ENCODE results near the gene BLZF1.

The BLZF1 gene, protein sequence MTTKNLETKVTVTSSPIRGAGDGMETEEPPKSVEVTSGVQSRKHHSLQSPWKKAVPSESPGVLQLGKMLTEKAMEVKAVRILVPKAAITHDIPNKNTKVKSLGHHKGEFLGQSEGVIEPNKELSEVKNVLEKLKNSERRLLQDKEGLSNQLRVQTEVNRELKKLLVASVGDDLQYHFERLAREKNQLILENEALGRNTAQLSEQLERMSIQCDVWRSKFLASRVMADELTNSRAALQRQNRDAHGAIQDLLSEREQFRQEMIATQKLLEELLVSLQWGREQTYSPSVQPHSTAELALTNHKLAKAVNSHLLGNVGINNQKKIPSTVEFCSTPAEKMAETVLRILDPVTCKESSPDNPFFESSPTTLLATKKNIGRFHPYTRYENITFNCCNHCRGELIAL

DNA sequence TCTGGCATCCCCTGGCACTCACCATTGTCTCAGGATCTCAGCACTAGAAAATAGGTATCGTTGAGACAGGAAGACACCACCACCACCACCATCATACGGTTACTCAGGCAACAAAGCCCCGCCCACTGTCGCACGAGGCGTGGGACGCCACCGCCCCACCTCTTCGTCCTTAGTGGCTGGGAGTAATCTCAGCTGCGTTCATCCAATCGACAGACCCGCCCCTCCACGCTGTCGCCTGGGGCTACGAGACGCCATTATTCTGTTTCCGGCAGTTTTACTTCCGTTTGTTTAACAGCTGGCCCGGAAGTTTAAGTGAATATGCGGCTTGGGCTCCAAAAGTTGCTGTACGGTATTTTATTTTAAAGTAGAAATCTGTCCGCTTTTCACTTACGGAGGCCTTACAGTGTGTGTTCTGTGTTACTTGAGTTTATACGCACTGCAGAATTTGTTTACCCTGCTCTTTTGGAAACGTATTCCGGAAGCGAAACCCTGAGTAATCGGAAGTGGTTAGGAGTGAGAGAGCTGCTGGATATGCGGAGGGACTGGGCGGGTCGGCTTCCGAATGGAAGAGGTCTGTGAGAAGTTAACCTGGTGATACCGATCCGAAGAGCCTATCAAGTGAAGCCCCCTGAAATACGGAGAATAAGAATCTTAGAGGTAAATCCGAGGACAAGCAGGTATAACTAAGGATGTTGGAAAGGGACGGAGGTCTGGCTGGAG, at the start of gene BLZF1, which contains the start of gene NME7:
Gene BLZF1 (plus strand): TSS at position 510 of the 720 bp plus-strand sequence. CDS start 1,328 bp downstream, outside the sequence.
Gene NME7 (minus strand): TSS at position 112 of the 720 bp plus-strand sequence. CDS start 87 bp downstream, at position 25.
- peak within 1 kb of the TSS; percentile 86 for H3K27ac ChIP-seq
- TF ChIP-seq, protein P1, sequence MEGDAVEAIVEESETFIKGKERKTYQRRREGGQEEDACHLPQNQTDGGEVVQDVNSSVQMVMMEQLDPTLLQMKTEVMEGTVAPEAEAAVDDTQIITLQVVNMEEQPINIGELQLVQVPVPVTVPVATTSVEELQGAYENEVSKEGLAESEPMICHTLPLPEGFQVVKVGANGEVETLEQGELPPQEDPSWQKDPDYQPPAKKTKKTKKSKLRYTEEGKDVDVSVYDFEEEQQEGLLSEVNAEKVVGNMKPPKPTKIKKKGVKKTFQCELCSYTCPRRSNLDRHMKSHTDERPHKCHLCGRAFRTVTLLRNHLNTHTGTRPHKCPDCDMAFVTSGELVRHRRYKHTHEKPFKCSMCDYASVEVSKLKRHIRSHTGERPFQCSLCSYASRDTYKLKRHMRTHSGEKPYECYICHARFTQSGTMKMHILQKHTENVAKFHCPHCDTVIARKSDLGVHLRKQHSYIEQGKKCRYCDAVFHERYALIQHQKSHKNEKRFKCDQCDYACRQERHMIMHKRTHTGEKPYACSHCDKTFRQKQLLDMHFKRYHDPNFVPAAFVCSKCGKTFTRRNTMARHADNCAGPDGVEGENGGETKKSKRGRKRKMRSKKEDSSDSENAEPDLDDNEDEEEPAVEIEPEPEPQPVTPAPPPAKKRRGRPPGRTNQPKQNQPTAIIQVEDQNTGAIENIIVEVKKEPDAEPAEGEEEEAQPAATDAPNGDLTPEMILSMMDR (IDR thresholded peaks at IDR 0.05) = no peak
- TF ChIP-seq ZFX (IDR thresholded peaks at IDR 0.05; ENCODE audit: borderline replicate concordance) = no peak

- TF ChIP-seq ZFX (IDR thresholded peaks at IDR 0.05; ENCODE audit: borderline replicate concordance) = no peak
- TF ChIP-seq, protein P1 (IDR thresholded peaks at IDR 0.05) = no peak
- H3K27ac ChIP-seq = no peak overlapping the region
These were observed 49.3 kb upstream of the BLZF1 start for GRCh38 chr1:169318536-169319244.

GRCh38 chr1:169321539-169321938, 46.5 kb upstream of the BLZF1 start:
- H3K27ac ChIP-seq = no peak overlapping the region
- TF ChIP-seq ZFX (IDR thresholded peaks at IDR 0.05; ENCODE audit: borderline replicate concordance) = no peak
- TF ChIP-seq, protein P1 (IDR thresholded peaks at IDR 0.05) = no peak

DNA sequence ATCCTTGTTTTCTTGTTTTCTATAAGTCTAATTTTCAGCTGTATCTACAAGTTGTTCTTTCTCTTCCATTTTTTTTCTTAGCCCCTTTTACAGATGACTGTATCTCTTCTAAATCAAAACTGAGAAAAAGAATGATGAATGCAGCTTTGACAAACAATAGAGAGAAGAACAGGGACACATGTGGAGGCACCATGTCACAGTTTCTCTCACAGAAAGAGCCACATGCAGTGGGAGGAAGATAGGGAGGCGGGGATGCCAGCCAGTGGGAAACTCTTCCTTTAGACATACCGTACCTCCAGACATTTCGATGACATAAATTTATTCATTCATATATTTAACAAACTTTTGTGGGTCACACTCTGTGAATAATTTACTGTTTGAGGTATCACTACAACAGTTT, 45.9 kb upstream of the BLZF1 start:
- TF ChIP-seq ZFX (IDR thresholded peaks at IDR 0.05; ENCODE audit: borderline replicate concordance) = no peak
- TF ChIP-seq, protein P1 (IDR thresholded peaks at IDR 0.05) = no peak

GRCh38 chr1:169325117-169325516, 42.9 kb upstream of the BLZF1 start:
- no peak for TF ChIP-seq ZFX (IDR thresholded peaks at IDR 0.05; ENCODE audit: borderline replicate concordance)
- TF ChIP-seq, protein P1 (IDR thresholded peaks at IDR 0.05) = no peak
- H3K27ac ChIP-seq = no peak overlapping the region

More for the DNA sequence above, 45.9 kb upstream of the BLZF1 start:
- H3K27ac ChIP-seq = no peak overlapping the region

DNA sequence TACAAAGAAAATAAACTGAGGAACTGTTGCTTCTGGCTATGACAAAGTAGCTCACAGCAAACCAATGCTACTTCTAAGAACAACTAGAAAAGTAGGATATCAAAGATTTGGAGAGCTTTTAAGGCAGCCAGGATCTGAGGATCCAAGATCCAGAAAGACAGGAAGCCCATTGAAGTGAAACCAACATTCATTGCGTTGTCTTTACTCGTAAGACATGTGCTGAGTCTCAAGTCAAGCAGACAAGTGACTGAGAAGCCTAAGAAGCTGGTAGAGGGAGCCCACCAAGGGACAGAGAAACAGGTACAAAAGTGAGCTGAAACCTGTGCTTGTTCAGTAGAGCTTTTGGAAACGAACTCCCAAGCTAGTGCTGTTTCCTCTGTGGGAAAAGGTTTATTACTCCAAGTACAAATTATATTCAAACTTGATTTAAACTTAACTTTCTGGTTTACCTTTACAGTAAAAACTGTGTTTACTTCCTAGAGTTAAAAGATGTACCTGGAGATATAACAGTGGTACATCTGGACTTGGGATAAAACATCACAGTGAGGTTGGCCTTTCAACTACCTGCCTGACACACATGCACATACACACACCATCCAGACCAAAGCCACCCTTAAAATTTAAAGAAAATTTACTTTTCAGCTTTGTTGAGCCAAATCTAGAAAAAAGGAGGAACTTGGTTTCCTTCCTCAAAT, 41.6 kb upstream of the BLZF1 start:
- H3K27ac ChIP-seq = no peak overlapping the region
- TF ChIP-seq ZFX (IDR thresholded peaks at IDR 0.05; ENCODE audit: borderline replicate concordance) = no peak
- TF ChIP-seq, protein P1 (IDR thresholded peaks at IDR 0.05) = no peak

Data from 22Rv1 (cell line).